HEK293 (cell line): ENCODE results near the gene BATF2.

Experiments used
- SALL2 ChIP-seq: fragments of 450-650 bp; formaldehyde crosslinking; IDR thresholded peaks from 2 replicates; pipeline ENCODE4 v1.5.0; 2017; ENCODE audit warnings: missing biosample characterization, mild to moderate bottlenecking, missing genetic modification characterization, borderline replicate concordance
- TRIM28 ChIP-seq: IDR thresholded peaks from 2 replicates; pipeline ENCODE4 v1.6.1; 2011; ENCODE audit warnings: low read length, control low read depth, borderline replicate concordance
- YY1 ChIP-seq: fragments of 450-650 bp; formaldehyde crosslinking; IDR thresholded peaks from 2 replicates; pipeline ENCODE4 v1.5.1; 2018; ENCODE audit warnings: missing biosample characterization, missing genetic modification characterization
- ZNF138 ChIP-seq: fragments of 450-650 bp; formaldehyde crosslinking; IDR thresholded peaks from 2 replicates; pipeline ENCODE4 v1.5.1; 2016; ENCODE audit warnings: missing biosample characterization, missing genetic modification characterization, borderline replicate concordance
- ZNF394 ChIP-seq: fragments of 450-650 bp; formaldehyde crosslinking; IDR thresholded peaks from 2 replicates; pipeline ENCODE4 v1.5.1; 2016; ENCODE audit warnings: missing biosample characterization, missing genetic modification characterization, mild to moderate bottlenecking, moderate library complexity, borderline replicate concordance
- ZNF404 ChIP-seq: fragments of 450-650 bp; formaldehyde crosslinking; IDR thresholded peaks from 2 replicates; pipeline ENCODE4 v1.5.1; 2017; ENCODE audit warnings: missing biosample characterization, missing genetic modification characterization
- ZNF776 ChIP-seq: fragments of 450-650 bp; formaldehyde crosslinking; IDR thresholded peaks from 2 replicates; pipeline ENCODE4 v1.5.0; 2017; ENCODE audit warnings: missing biosample characterization, missing genetic modification characterization, borderline replicate concordance
- TF ChIP-seq, protein P1 (sequence below): fragments of 450-650 bp; formaldehyde crosslinking; IDR thresholded peaks from 2 replicates; pipeline ENCODE4 v1.5.1; 2016; ENCODE audit warnings: missing biosample characterization, missing genetic modification characterization, borderline replicate concordance

- TF ChIP-seq ZNF404 (tag by site-specific recombination) (no peak), ZNF394 (tag by site-specific recombination) (no peak), ZNF776 (tag by site-specific recombination) (no peak), YY1 (tag by site-specific recombination) (no peak), TRIM28 (no peak), ZNF138 (tag by site-specific recombination) (no peak), SALL2 (tag by site-specific recombination) (no peak)
- TF ChIP-seq, protein P1, sequence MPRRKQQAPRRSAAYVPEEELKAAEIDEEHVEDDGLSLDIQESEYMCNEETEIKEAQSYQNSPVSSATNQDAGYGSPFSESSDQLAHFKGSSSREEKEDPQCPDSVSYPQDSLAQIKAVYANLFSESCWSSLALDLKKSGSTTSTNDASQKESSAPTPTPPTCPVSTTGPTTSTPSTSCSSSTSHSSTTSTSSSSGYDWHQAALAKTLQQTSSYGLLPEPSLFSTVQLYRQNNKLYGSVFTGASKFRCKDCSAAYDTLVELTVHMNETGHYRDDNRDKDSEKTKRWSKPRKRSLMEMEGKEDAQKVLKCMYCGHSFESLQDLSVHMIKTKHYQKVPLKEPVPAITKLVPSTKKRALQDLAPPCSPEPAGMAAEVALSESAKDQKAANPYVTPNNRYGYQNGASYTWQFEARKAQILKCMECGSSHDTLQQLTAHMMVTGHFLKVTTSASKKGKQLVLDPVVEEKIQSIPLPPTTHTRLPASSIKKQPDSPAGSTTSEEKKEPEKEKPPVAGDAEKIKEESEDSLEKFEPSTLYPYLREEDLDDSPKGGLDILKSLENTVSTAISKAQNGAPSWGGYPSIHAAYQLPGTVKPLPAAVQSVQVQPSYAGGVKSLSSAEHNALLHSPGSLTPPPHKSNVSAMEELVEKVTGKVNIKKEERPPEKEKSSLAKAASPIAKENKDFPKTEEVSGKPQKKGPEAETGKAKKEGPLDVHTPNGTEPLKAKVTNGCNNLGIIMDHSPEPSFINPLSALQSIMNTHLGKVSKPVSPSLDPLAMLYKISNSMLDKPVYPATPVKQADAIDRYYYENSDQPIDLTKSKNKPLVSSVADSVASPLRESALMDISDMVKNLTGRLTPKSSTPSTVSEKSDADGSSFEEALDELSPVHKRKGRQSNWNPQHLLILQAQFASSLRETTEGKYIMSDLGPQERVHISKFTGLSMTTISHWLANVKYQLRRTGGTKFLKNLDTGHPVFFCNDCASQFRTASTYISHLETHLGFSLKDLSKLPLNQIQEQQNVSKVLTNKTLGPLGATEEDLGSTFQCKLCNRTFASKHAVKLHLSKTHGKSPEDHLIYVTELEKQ (tag by site-specific recombination) = no peak
These were observed 37.7 kb upstream of the BATF2 start for GRCh38 chr11:65034423-65034822.
